CD4-positive, alpha-beta T cell treated with Interleukin-21 for 1 hour (primary cell): ENCODE results near the gene ANKRD7.

Source experiments
- DNase-seq: peaks from one replicate; pipeline ENCODE4 v3.0.0-alpha.2; 2020

The ANKRD7 gene

GRCh38 chr7:118224521-118224920 lies at the start of gene ANKRD7:
Gene ANKRD7 (plus strand): TSS chr7:118224704. CDS start chr7:118224831, 127 bp downstream.
- DNase-seq, result no peak

- no peak for DNase-seq
These were observed 48.8 kb upstream of the ANKRD7 start for GRCh38 chr7:118175740-118176139.

GRCh38 chr7:118179191-118179590 lies 45.3 kb upstream of the ANKRD7 start:
- DNase-seq, result no peak

- DNase-seq, result no peak
These were observed 41.7 kb upstream of the ANKRD7 start for GRCh38 chr7:118182593-118183427.

GRCh38 chr7:118183428-118183785 lies 41.1 kb upstream of the ANKRD7 start:
- no peak for DNase-seq

GRCh38 chr7:118183786-118184564 lies 40.5 kb upstream of the ANKRD7 start, which contains the start of gene LSM8:
Gene LSM8 (plus strand): TSS chr7:118184164. CDS start chr7:118184224, 60 bp downstream.
- peak; percentile 98 for DNase-seq

GRCh38 chr7:118184565-118184940 lies 40.0 kb upstream of the ANKRD7 start:
- no peak for DNase-seq

- DNase-seq, result no peak
These were observed 39.2 kb upstream of the ANKRD7 start for GRCh38 chr7:118185163-118185860.

- no peak for DNase-seq
These were observed 38.0 kb upstream of the ANKRD7 start for GRCh38 chr7:118186501-118186900.

GRCh38 chr7:118194571-118194970 lies 29.9 kb upstream of the ANKRD7 start:
- no peak for DNase-seq

GRCh38 chr7:118195837-118196474 lies 28.5 kb upstream of the ANKRD7 start:
- DNase-seq, result peak; percentile 65

- no peak for DNase-seq
These were observed 22.4 kb upstream of the ANKRD7 start for GRCh38 chr7:118202061-118202460.

GRCh38 chr7:118214051-118214832 lies 10.3 kb upstream of the ANKRD7 start:
- peak; percentile 77 for DNase-seq

GRCh38 chr7:118214833-118215182 lies 9.7 kb upstream of the ANKRD7 start:
- no peak for DNase-seq

GRCh38 chr7:118217210-118217619 lies 7.3 kb upstream of the ANKRD7 start:
- DNase-seq, result no peak

GRCh38 chr7:118218413-118219156 lies 5.9 kb upstream of the ANKRD7 start:
- no peak for DNase-seq

GRCh38 chr7:118219157-118219512 lies 5.4 kb upstream of the ANKRD7 start:
- no peak for DNase-seq

- no peak for DNase-seq
These were observed 3.9 kb upstream of the ANKRD7 start for GRCh38 chr7:118220583-118220982.

- no peak for DNase-seq
These were observed 1.9 kb upstream of the ANKRD7 start for GRCh38 chr7:118222591-118222990.

GRCh38 chr7:118232837-118233236 lies 8.3 kb downstream of the ANKRD7 start:
- no peak for DNase-seq

- no peak for DNase-seq
These were observed 9.3 kb downstream of the ANKRD7 start for GRCh38 chr7:118233799-118234198.

- no peak for DNase-seq
These were observed 14.5 kb downstream of the ANKRD7 start for GRCh38 chr7:118239014-118239413.
